ENCODE measurements around the gene IGFL1. TPM values are rescaled to one million over a fixed set of nuclear protein-coding genes. Genes with fewer than 3 reads are reported as not detected.
"Not testable (repeated sequence)": the region's sequence is repeated elsewhere in the genome, so short reads cannot be mapped to it uniquely, and the experiment has no call there.

Gene IGFL1
- total and polyA plus RNA-seq, 5 donors, result not detected

DNA sequence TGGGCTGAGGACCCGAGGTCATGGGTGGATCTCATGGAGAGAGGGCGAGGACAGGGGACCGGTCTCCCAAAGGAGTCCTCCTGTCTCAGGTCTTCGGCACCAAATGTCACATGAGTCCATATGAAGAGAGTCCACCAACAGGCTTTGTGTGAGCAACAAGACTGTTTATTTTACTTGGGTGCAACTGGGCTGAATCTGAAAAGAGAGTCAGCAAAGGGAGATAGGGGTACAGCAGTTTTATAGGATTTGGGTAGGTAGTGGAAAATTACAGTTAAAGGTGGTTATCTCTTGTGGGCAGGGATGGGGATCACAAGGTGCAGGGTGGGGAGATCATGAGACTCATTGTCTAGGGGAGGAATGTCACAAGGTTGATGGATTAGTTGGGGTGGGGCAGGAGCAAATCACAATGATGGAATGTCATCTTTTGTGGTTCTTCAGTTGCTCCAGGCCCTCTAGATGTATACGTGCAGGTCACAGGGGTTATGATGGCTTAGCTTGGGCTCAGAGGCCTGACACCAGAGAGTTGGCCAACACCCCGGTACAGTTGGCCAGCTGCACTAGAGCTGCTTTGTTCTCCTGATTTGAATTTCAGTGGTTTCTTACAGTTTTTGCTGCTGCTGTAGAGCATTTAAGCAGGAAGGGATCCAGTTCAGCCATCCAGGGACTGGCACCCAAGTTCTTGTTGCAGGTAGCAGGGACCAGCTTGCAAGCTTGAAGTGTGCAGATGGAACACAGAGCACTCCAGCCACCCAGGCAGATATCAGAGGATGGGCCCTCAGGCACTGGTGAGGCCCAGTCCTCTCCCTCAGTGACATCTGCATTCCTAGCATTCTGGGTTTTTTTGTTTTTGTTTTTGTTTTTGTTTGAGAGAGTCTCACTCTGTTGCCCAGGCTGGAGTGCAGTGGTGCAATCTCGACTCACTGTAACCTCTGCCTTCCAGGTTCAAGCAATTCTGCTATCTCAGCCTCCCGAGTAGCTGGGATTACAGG lies 26.4 kb upstream of the IGFL1 start:
- Histone ChIP-seq H3K27ac (ENCODE audit: low read length) (no peak overlapping the region), H3K4me1 (ENCODE audit: control insufficient read depth, insufficient read depth, low read length) (no peaks in the 10 kb centered on the region), H3K9me3 (ENCODE audit: control insufficient read depth, low read length) (no peaks in the 10 kb centered on the region), H3K27me3 (ENCODE audit: control insufficient read depth, insufficient read depth) (no peaks in the 10 kb centered on the region), H3K4me3 (ENCODE audit: low read length) (no peak overlapping the region)
- WGBS, result 83% methylated on average over 8 of the region's 8 CpGs
- intact Hi-C loops (cut with DNase I), result no loop called here
- ATAC-seq (no peak), DNase-seq (no peak)

DNA sequence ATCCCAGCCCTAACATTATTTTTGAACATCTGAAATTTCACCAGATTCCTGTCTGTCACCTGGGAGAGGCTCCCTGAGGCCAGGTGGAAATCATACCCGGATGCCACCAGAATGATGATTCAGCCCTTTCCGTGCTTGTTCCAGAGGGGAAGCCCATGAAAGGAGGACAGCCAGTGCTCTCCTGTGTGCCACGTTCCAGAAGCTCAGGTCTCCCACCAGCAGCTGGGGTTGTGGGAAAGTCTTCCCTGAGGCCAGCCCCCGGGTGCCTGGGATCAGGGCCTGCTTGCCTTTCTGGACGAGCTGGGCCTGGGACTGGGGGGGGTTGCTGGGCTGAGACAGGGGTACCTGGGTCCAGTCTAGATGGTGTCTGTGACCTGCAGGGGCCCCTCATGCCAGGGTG lies 25.5 kb upstream of the IGFL1 start:
- DNase-seq (no peak), ATAC-seq (no peak)
- intact Hi-C loops (cut with DNase I), result no loop called here
- H3K4me1 ChIP-seq (ENCODE audit: control insufficient read depth, insufficient read depth, low read length), result no peaks in the 10 kb centered on the region
- H3K4me3 ChIP-seq (ENCODE audit: low read length), result no peak overlapping the region
- no peaks in the 10 kb centered on the region for H3K27me3 ChIP-seq (ENCODE audit: control insufficient read depth, insufficient read depth)
- WGBS, result 82% methylated on average over 5 of the region's 5 CpGs
- no peaks in the 10 kb centered on the region for H3K9me3 ChIP-seq (ENCODE audit: control insufficient read depth, low read length)
- no peak overlapping the region for H3K27ac ChIP-seq (ENCODE audit: low read length)

DNA sequence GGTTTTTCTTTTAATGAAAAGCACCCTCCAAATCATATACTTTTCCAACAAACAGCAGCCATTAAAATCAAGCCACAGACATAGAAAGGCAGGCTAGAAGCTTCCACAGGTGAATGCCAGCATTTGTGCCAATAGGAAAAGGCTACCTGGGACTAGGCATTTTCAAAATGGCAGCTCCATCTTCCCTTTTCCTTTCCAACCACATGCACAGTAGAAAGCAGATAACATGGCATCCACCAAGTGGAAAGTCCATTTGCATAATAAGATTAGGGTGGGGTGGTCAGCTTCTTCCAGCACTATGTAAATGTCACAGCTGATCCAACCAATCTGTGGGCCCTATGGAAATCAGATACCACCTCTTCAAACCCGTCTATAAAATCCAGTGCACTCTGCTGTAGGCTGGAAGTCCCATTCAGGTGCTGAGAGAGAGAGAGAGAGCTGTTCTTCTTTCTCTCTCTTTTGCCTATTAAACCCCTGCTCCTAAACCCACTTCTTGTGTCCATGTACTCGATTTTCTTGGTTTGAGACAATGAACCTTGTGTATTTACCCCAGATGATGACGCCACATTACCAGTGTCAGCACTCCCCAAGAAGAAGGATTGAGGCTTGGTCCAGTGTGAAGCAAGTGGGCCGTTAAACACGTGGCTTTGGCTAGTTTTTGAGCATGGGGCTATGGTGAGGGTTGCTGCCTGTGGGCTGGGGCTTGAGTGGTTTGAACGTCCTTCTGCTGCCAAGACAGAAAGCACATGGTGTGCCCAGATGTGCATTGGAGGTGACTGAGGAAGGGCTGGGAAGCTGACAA lies 24.2 kb upstream of the IGFL1 start:
- no peaks in the 10 kb centered on the region for H3K27me3 ChIP-seq (ENCODE audit: control insufficient read depth, insufficient read depth)
- no peak overlapping the region for H3K27ac ChIP-seq (ENCODE audit: low read length)
- ATAC-seq (peak in 1 of 2 donors; percentile 11), DNase-seq (no peak)
- no peaks in the 10 kb centered on the region for H3K9me3 ChIP-seq (ENCODE audit: control insufficient read depth, low read length)
- intact Hi-C loops (cut with DNase I), result no loop called here
- no peak overlapping the region for H3K4me3 ChIP-seq (ENCODE audit: low read length)
- 60% methylated on average over 6 of the region's 6 CpGs for WGBS
- no peaks in the 10 kb centered on the region for H3K4me1 ChIP-seq (ENCODE audit: control insufficient read depth, insufficient read depth, low read length)

DNA sequence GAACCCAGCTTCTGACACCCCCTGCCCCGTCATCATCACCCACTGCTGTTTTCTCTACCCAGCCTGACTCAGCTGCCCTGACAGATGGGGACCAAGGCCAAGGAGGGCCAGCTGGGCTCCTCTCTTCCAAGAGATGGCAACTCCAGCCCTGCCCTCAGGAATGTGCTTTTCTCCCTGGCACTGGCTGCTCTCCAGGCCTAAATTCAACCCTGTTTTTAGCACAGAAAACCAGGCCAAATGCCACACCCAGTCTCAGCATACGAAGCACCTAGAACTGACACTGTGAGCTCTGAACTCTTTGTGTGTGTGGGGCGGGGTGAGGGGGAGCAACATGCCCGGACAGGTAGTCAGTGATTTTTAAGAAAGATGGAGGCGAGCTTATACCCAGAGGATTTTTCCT lies 23.4 kb upstream of the IGFL1 start:
- 61% methylated on average over 5 of the region's 5 CpGs for WGBS
- peaks cover 3% of the 10 kb centered on the region for H3K4me1 ChIP-seq (ENCODE audit: control insufficient read depth, insufficient read depth, low read length)
- ATAC-seq, result peak; percentile 62
- DNase-seq, result no peak
- no peaks in the 10 kb centered on the region for H3K27me3 ChIP-seq (ENCODE audit: control insufficient read depth, insufficient read depth)
- H3K9me3 ChIP-seq (ENCODE audit: control insufficient read depth, low read length), result no peaks in the 10 kb centered on the region
- no peak overlapping the region for H3K27ac ChIP-seq (ENCODE audit: low read length)
- no peak overlapping the region for H3K4me3 ChIP-seq (ENCODE audit: low read length)
- intact Hi-C loops (cut with DNase I), result no loop called here

DNA sequence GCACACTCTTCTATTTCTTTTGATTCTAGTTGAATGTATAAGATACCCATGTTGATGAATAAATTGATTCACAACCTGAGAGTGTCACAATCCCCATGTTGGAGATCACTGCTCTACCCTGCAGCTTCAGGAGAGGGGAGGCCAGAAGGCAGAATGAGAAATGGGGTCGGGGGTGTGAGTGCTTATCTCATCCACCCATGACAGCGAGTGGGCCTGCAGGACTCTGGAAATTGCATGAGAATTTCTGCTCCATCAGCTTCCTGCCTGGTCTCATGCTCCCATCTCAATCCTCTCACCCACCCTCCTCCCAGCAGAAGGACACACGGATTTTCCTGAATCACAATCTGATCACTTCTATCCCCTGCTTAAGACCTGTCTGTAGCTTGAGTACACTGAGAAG lies 22.9 kb upstream of the IGFL1 start:
- DNase-seq (no peak), ATAC-seq (no peak)
- H3K4me3 ChIP-seq (ENCODE audit: low read length), result no peak overlapping the region
- H3K9me3 ChIP-seq (ENCODE audit: control insufficient read depth, low read length), result no peaks in the 10 kb centered on the region
- intact Hi-C loops (cut with DNase I), result no loop called here
- no peaks in the 10 kb centered on the region for H3K27me3 ChIP-seq (ENCODE audit: control insufficient read depth, insufficient read depth)
- H3K4me1 ChIP-seq (ENCODE audit: control insufficient read depth, insufficient read depth, low read length), result peaks cover 3% of the 10 kb centered on the region
- H3K27ac ChIP-seq (ENCODE audit: low read length), result no peak overlapping the region
- WGBS, result 52% methylated on average over 3 of the region's 3 CpGs

DNA sequence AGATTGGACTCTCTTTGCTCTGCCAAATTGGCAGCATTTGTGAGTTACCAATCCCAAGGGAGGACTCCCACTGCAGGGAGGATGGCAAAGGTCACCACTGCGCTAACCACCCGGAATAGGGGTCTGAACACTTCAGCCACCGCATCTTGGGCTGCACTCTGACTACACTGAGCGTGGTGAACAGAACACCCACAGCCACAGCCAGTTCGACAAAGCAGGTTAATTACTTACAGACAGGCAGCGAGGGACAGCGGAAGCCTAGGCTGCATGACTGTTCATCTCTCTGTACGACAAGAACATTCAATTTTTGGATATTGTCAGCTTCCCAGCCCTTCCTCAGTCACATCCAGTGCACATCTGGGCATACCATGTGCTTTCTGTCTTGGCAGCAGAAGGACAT lies 21.7 kb upstream of the IGFL1 start:
- ATAC-seq; H3K27me3 ChIP-seq (ENCODE audit: control insufficient read depth, insufficient read depth); intact Hi-C loops (cut with DNase I); H3K4me1 ChIP-seq (ENCODE audit: control insufficient read depth, insufficient read depth, low read length); DNase-seq; H3K4me3 ChIP-seq (ENCODE audit: low read length); H3K27ac ChIP-seq (ENCODE audit: low read length); H3K9me3 ChIP-seq (ENCODE audit: control insufficient read depth, low read length): not testable (repeated sequence)
- 87% methylated on average over 6 of the region's 8 CpGs for WGBS

DNA sequence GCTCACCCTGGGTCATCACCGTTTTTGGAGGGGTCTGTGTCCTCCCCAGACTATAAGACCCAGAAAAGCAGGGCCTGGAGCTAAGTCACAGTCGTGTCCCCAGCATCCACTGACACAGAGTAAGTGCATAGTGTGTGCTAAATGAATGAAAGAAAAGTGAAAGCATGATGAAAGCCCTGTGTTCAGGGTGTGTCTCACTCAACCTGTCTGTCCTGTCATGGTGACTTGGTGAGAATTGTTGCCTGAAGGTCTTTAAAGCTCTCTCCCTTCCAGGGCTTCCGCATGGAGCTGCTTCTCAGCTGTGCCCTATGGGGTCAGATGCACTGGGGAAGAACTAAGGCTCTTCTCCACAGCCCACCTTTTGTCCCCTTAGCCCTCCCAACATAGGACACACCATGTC lies 20.5 kb upstream of the IGFL1 start:
- intact Hi-C loops (cut with DNase I), result no loop called here
- DNase-seq, result no peak
- 75% methylated on average over 3 of the region's 3 CpGs for WGBS
- ATAC-seq, result no peak
- Histone ChIP-seq H3K9me3 (ENCODE audit: control insufficient read depth, low read length) (no peaks in the 10 kb centered on the region), H3K27ac (ENCODE audit: low read length) (no peak overlapping the region), H3K27me3 (ENCODE audit: control insufficient read depth, insufficient read depth) (no peaks in the 10 kb centered on the region), H3K4me3 (ENCODE audit: low read length) (no peak overlapping the region), H3K4me1 (ENCODE audit: control insufficient read depth, insufficient read depth, low read length) (peaks cover 7% of the 10 kb centered on the region)

DNA sequence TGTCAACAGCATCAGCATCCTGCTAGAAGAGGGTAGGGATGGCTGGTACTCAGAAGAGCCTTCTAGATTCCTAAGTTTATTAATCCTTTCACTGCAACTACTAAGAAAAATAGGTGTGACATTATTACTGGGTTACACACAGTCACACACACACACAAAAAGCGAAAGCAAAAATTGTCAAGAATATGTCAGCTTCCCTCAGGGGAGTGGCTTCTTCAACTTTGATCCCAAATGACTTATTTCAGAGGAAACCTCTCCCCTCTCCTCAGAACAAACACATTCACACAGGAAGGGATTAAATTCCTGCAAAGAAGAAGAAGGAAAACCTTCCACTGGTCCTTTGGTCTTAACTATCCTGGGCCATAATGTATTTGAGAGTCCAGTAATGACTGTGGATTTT lies 20.1 kb upstream of the IGFL1 start:
- peaks cover 7% of the 10 kb centered on the region for H3K4me1 ChIP-seq (ENCODE audit: control insufficient read depth, insufficient read depth, low read length)
- no peak overlapping the region for H3K4me3 ChIP-seq (ENCODE audit: low read length)
- H3K27me3 ChIP-seq (ENCODE audit: control insufficient read depth, insufficient read depth), result no peaks in the 10 kb centered on the region
- no peak overlapping the region for H3K27ac ChIP-seq (ENCODE audit: low read length)
- 87% methylated on average over 1 of the region's 1 CpG for WGBS
- ATAC-seq, result no peak
- intact Hi-C loops (cut with DNase I), result no loop called here
- H3K9me3 ChIP-seq (ENCODE audit: control insufficient read depth, low read length), result no peaks in the 10 kb centered on the region
- no peak for DNase-seq

DNA sequence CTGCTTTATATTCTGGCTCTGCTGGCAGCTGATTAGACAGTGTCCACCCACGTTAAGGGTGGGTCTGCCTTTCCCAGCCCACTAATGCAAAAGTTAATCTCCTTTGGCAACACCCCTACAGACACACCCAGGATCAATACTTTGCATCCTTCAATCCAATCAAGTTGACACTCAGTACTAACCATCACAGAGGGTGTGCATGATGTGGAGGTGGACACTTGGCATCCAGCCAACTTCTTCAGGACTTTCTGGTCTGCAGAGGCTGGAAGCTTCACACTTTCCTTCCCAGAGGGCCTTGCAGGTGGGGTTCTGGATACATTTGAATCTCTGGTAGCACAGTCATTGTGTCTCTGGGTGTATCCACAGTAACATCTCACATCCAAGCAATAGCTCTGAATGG lies 18.9 kb upstream of the IGFL1 start:
- H3K27me3 ChIP-seq (ENCODE audit: control insufficient read depth, insufficient read depth), result no peaks in the 10 kb centered on the region
- H3K4me3 ChIP-seq (ENCODE audit: low read length), result no peak overlapping the region
- no peak for DNase-seq
- no peaks in the 10 kb centered on the region for H3K9me3 ChIP-seq (ENCODE audit: control insufficient read depth, low read length)
- intact Hi-C loops (cut with DNase I), result no loop called here
- WGBS, result 39% methylated on average over 1 of the region's 1 CpG
- H3K4me1 ChIP-seq (ENCODE audit: control insufficient read depth, insufficient read depth, low read length), result peaks cover 7% of the 10 kb centered on the region
- ATAC-seq, result no peak
- no peak overlapping the region for H3K27ac ChIP-seq (ENCODE audit: low read length)

DNA sequence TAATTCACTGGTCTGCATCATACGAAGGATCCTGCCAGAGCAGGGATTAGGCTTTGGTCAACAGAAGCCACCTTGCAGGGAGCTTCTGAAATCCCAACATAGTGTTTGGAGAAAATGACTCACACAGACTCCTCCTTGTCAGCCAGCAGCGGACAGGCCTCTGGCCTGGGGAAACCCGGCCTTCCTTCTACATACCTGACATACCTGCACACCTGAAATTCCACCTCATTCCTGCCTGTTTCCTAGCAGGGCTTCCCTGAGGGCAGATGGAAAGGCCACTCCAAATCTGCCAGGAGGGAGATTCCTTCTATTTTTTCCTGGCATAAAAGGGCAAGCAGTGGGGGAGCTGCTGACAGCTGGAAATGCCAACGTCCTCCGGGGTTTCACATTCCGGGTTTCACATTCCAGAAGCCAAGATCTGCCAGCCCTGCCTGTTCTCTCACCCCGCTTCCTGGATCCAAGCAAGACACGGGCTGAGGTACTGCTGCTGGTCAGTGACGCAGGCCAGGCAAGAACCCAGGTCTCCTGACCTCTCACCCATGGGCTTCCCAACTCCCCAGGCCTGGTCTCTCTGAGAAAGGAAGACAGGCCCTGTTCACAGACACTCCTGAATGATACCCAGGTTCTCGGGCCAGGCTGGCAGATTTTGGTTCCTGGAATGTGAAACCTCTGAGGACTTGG lies 18.2 kb upstream of the IGFL1 start:
- ATAC-seq, result peak; percentile 58 to 69
- peak in 1 of 3 donors; percentile 62 for DNase-seq
- Histone ChIP-seq H3K4me1 (ENCODE audit: control insufficient read depth, insufficient read depth, low read length) (peaks cover 7% of the 10 kb centered on the region), H3K27me3 (ENCODE audit: control insufficient read depth, insufficient read depth) (no peaks in the 10 kb centered on the region), H3K27ac (ENCODE audit: low read length) (peak overlapping the region; percentile 25), H3K9me3 (ENCODE audit: control insufficient read depth, low read length) (no peaks in the 10 kb centered on the region), H3K4me3 (ENCODE audit: low read length) (no peak overlapping the region)
- WGBS, result 24% methylated on average over 10 of the region's 10 CpGs
- intact Hi-C loops (cut with DNase I), result no loop called here

DNA sequence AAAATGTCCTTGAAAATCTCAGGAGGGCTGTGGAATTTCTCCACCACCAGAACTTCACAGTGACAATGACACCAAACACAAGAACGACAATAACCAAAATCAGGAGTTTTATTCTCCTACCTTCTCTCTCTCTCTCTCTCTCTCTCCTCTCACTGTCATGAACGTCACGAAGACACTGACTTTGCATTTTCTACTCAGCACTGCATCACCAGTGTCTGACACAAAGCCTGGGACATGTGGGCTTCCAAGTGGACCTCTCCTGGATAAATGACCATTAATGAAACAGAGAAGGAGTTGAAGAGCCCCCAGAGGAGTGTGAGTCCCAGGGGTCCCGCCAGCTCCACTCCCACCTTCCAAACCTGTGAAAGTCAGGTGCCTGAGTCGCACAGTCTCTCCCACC lies 16.9 kb upstream of the IGFL1 start:
- H3K9me3 ChIP-seq (ENCODE audit: control insufficient read depth, low read length); H3K27ac ChIP-seq (ENCODE audit: low read length); H3K27me3 ChIP-seq (ENCODE audit: control insufficient read depth, insufficient read depth); H3K4me1 ChIP-seq (ENCODE audit: control insufficient read depth, insufficient read depth, low read length); H3K4me3 ChIP-seq (ENCODE audit: low read length); intact Hi-C loops (cut with DNase I); DNase-seq; ATAC-seq: not testable (repeated sequence)
- 79% methylated on average over 5 of the region's 5 CpGs for WGBS
